ENCODE data around the gene MRAS. TPM values are rescaled to one million over a fixed set of nuclear protein-coding genes. Genes with fewer than 3 reads are reported as not detected.

Gene MRAS
- total and polyA plus RNA-seq, 5 donors from 2014 or later, result not detected

- DNase-seq, result no peak
- Histone ChIP-seq H3K4me3 (ENCODE audit: low read depth, low read length) (no peak overlapping the region), H3K9me3 (ENCODE audit: control insufficient read depth in 2 of 2, low read length in 2 of 2) (no peaks in the 10 kb centered on the region), H3K27ac (ENCODE audit: insufficient read depth, low read length, poor library complexity, severe bottlenecking) (no peak overlapping the region), H3K36me3 (ENCODE audit: control insufficient read depth, insufficient read depth, low read length) (no peaks in the 10 kb centered on the region), H3K27me3 (ENCODE audit: control insufficient read depth, insufficient read depth, low read length) (no peaks in the 10 kb centered on the region), H3K4me1 (ENCODE audit: control insufficient read depth, insufficient read depth, low read length, poor library complexity, severe bottlenecking) (no peaks in the 10 kb centered on the region)
- Mint-ChIP-seq H3K27ac (no peak overlapping the region), H3K27me3 (peaks cover 11% of the 10 kb centered on the region), H3K4me1 (no peaks in the 10 kb centered on the region), H3K4me3 (no peak overlapping the region), H3K36me3 (no peaks in the 10 kb centered on the region), H3K9me3 (peaks cover 0 to 2% (median 0%) of the 10 kb centered on the region in 7 donors)
- ATAC-seq (ENCODE audit: low read depth in 2 of 2), result no peak
Observed at GRCh38 chr3:138356730-138357405, 8.5 kb downstream of the MRAS start.

DNA sequence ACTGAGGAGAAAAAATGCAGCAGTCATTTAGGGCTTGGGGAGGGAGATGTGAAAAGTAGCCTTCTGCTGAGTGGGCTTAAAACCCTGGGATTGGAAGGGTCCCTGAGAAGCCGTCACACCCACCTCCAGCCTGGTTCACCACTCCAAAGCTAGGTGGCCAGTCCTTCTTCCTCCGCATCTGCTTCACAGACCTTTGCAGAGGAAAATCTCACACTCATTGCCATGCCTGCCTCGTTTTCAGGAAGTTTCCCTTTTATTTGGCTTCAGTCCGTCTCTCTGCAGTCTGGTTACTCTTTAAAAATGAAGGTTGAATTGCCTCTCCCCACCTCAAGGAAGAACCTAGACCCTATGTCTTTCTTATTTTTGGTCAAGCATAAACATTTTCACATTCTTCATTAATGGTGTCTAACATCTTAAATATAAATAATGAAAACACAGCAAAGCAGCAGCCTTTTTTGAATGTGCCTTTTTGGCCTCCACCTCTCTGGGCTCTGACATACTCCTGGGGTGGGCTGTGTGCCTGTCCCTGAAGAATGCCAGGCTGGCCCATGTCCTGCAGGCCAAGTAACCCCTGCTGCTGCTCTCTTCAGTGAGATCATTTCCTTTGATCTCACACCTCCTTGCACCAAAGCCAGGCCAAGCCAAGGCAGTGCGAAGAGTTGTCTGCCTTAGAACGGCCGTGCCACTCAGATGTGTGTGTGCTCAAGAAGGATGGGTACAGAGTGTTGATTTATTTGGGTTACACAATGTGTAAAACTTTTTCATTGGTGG, 11.0 kb downstream of the MRAS start:
- ATAC-seq (ENCODE audit: low read depth in 2 of 2) (no peak), DNase-seq (no peak)
- H3K4me3 ChIP-seq (ENCODE audit: low read depth, low read length), result no peak overlapping the region
- no peak overlapping the region for H3K27ac ChIP-seq (ENCODE audit: insufficient read depth, low read length, poor library complexity, severe bottlenecking)
- Mint-ChIP-seq H3K9me3 (peaks cover 0 to 2% (median 0%) of the 10 kb centered on the region in 7 donors), H3K4me1 (no peaks in the 10 kb centered on the region), H3K27me3 (peaks cover 6% of the 10 kb centered on the region), H3K36me3 (no peaks in the 10 kb centered on the region), H3K27ac (no peak overlapping the region), H3K4me3 (no peak overlapping the region)
- H3K9me3 ChIP-seq (ENCODE audit: control insufficient read depth in 2 of 2, low read length in 2 of 2), result no peaks in the 10 kb centered on the region
- no peaks in the 10 kb centered on the region for H3K27me3 ChIP-seq (ENCODE audit: control insufficient read depth, insufficient read depth, low read length)
- no peaks in the 10 kb centered on the region for H3K36me3 ChIP-seq (ENCODE audit: control insufficient read depth, insufficient read depth, low read length)
- H3K4me1 ChIP-seq (ENCODE audit: control insufficient read depth, insufficient read depth, low read length, poor library complexity, severe bottlenecking), result no peaks in the 10 kb centered on the region

DNA sequence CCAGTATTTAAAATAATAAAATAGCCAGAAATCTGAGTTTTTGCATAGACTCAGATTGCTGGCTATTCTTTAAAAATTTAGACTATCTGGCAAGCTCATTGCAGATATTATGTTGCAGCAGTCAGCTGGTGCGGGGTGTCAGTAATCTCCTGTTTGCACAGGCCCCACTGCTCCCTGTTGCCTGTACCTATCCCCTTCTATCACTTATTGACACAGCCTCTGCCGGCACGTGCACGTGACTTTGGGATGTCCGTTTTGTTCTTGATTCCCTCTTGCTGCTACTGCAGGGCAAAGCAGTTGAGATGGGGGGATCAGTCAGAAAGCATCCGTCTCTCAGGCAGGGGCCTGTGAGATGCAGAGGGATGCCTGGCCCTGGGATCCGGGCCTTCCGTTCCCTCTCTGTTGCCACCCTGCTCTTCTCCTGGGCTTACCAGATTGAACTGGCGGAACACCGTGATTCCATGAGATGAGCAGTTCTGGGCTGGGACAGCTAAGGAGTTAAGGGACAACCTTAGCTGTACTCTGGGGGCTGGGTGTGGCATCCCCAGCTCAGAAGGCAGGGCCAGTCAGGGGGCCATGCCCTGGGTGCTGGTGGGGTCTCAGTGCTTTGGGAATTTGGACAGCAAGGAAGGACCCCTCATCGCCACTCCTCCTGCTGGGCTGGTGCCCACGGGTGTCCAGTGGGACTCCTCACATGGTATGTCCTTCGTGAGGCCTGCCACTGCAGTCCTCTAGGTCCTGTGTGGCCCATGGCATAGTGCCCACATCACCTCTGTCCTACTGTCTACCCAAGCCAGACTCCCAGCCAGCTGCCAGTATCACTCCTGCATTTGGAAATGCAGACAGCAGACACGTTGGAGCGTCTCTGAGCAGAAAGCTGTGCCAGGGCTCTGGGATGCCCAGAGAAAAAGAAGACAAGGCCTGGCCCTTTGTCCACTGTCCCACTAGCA, 11.8 kb downstream of the MRAS start:
- Histone ChIP-seq H3K4me3 (ENCODE audit: low read depth, low read length) (no peak overlapping the region), H3K27ac (ENCODE audit: insufficient read depth, low read length, poor library complexity, severe bottlenecking) (no peak overlapping the region), H3K27me3 (ENCODE audit: control insufficient read depth, insufficient read depth, low read length) (no peaks in the 10 kb centered on the region), H3K4me1 (ENCODE audit: control insufficient read depth, insufficient read depth, low read length, poor library complexity, severe bottlenecking) (no peaks in the 10 kb centered on the region), H3K9me3 (ENCODE audit: control insufficient read depth in 2 of 2, low read length in 2 of 2) (no peaks in the 10 kb centered on the region), H3K36me3 (ENCODE audit: control insufficient read depth, insufficient read depth, low read length) (no peaks in the 10 kb centered on the region)
- H3K36me3 Mint-ChIP-seq, result no peaks in the 10 kb centered on the region
- H3K4me1 Mint-ChIP-seq, result no peaks in the 10 kb centered on the region
- H3K9me3 Mint-ChIP-seq, result peaks cover 0 to 2% (median 0%) of the 10 kb centered on the region in 7 donors
- DNase-seq (no peak), ATAC-seq (ENCODE audit: low read depth in 2 of 2) (no peak)
- no peak overlapping the region for H3K4me3 Mint-ChIP-seq
- no peak overlapping the region for H3K27ac Mint-ChIP-seq
- peaks cover 6% of the 10 kb centered on the region for H3K27me3 Mint-ChIP-seq

DNA sequence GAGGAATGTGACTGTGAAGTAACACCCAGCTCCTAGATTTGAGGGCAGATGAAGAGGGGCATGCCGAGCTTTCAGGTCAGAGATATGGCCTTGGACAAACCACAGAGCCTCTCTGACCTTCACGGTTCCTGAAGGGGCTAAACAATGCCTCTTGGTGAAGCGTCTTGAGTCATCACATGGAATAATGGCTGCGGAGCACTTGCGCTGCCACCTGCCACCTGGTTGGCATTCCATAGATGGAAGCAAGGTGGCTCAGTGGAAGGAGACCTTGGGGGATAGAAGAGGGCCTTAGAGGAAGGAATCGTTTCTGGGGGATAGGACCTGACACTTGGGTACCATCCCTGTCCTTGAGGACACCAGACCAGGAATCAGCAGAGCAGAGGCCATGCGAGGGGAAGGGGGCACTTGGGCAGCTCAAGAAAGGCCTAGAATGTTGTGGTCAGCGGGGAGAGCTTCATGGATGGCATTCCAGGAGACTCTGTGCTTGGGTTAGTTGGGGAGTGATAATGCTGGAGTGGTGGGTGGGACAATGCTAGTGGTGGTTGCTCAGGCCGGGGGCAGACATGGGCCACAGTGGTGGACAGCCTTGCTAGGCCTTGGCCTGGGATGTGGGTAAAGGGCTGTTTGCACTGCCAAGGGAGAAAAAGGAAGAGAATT, 12.6 kb downstream of the MRAS start:
- no peak for DNase-seq
- H3K9me3 ChIP-seq (ENCODE audit: control insufficient read depth in 2 of 2, low read length in 2 of 2), result no peaks in the 10 kb centered on the region
- Mint-ChIP-seq H3K9me3 (peaks cover 0 to 2% (median 0%) of the 10 kb centered on the region in 7 donors), H3K27ac (no peak overlapping the region), H3K27me3 (no peaks in the 10 kb centered on the region), H3K4me3 (no peak overlapping the region), H3K36me3 (no peaks in the 10 kb centered on the region), H3K4me1 (no peaks in the 10 kb centered on the region)
- no peak overlapping the region for H3K4me3 ChIP-seq (ENCODE audit: low read depth, low read length)
- ATAC-seq (ENCODE audit: low read depth in 2 of 2), result no peak
- no peaks in the 10 kb centered on the region for H3K4me1 ChIP-seq (ENCODE audit: control insufficient read depth, insufficient read depth, low read length, poor library complexity, severe bottlenecking)
- H3K36me3 ChIP-seq (ENCODE audit: control insufficient read depth, insufficient read depth, low read length), result no peaks in the 10 kb centered on the region
- no peaks in the 10 kb centered on the region for H3K27me3 ChIP-seq (ENCODE audit: control insufficient read depth, insufficient read depth, low read length)
- no peak overlapping the region for H3K27ac ChIP-seq (ENCODE audit: insufficient read depth, low read length, poor library complexity, severe bottlenecking)

GRCh38 chr3:138361561-138361971, 13.2 kb downstream of the MRAS start:
- Mint-ChIP-seq H3K27ac (no peak overlapping the region), H3K27me3 (no peaks in the 10 kb centered on the region), H3K4me3 (no peak overlapping the region), H3K9me3 (peaks cover 0 to 2% (median 0%) of the 10 kb centered on the region in 7 donors), H3K36me3 (no peaks in the 10 kb centered on the region), H3K4me1 (no peaks in the 10 kb centered on the region)
- Histone ChIP-seq H3K27ac (ENCODE audit: insufficient read depth, low read length, poor library complexity, severe bottlenecking) (no peak overlapping the region), H3K4me3 (ENCODE audit: low read depth, low read length) (no peak overlapping the region), H3K27me3 (ENCODE audit: control insufficient read depth, insufficient read depth, low read length) (no peaks in the 10 kb centered on the region), H3K4me1 (ENCODE audit: control insufficient read depth, insufficient read depth, low read length, poor library complexity, severe bottlenecking) (no peaks in the 10 kb centered on the region), H3K9me3 (ENCODE audit: control insufficient read depth in 2 of 2, low read length in 2 of 2) (no peaks in the 10 kb centered on the region), H3K36me3 (ENCODE audit: control insufficient read depth, insufficient read depth, low read length) (no peaks in the 10 kb centered on the region)
- no peak for DNase-seq
- no peak for ATAC-seq (ENCODE audit: low read depth in 2 of 2)

GRCh38 chr3:138362538-138362937, 14.2 kb downstream of the MRAS start:
- H3K9me3 ChIP-seq (ENCODE audit: control insufficient read depth in 2 of 2, low read length in 2 of 2), result no peaks in the 10 kb centered on the region
- ATAC-seq (ENCODE audit: low read depth in 2 of 2), result no peak
- H3K36me3 ChIP-seq (ENCODE audit: control insufficient read depth, insufficient read depth, low read length), result no peaks in the 10 kb centered on the region
- Mint-ChIP-seq H3K27ac (no peak overlapping the region), H3K27me3 (no peaks in the 10 kb centered on the region), H3K4me1 (no peaks in the 10 kb centered on the region), H3K36me3 (no peaks in the 10 kb centered on the region), H3K4me3 (no peak overlapping the region), H3K9me3 (no peaks in the 10 kb centered on the region)
- H3K27ac ChIP-seq (ENCODE audit: insufficient read depth, low read length, poor library complexity, severe bottlenecking), result no peak overlapping the region
- no peak overlapping the region for H3K4me3 ChIP-seq (ENCODE audit: low read depth, low read length)
- peak in 1 of 3 donors; percentile 6 for DNase-seq
- no peaks in the 10 kb centered on the region for H3K27me3 ChIP-seq (ENCODE audit: control insufficient read depth, insufficient read depth, low read length)
- H3K4me1 ChIP-seq (ENCODE audit: control insufficient read depth, insufficient read depth, low read length, poor library complexity, severe bottlenecking), result no peaks in the 10 kb centered on the region

DNA sequence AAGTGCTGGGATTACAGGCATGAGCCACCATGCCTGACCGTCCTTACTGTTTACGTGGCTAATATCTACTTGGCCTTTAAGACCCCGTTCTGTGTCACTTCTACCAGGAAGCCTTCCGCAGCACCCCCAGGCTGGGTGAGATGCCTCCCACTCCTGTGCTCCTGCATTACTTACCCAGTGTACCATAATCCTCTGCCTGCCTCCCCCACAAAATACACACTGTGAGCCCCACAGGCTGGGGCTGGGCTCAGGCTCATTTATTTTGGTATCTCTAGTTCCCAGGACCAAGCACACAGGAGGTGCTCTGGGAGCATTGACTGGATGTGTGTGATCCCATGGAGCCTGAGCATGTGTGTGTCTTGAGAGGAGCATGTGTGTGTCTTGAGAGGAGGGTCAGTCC, 14.9 kb downstream of the MRAS start:
- no peaks in the 10 kb centered on the region for H3K36me3 ChIP-seq (ENCODE audit: control insufficient read depth, insufficient read depth, low read length)
- no peak overlapping the region for H3K27ac Mint-ChIP-seq
- H3K4me1 ChIP-seq (ENCODE audit: control insufficient read depth, insufficient read depth, low read length, poor library complexity, severe bottlenecking), result no peaks in the 10 kb centered on the region
- no peaks in the 10 kb centered on the region for H3K27me3 ChIP-seq (ENCODE audit: control insufficient read depth, insufficient read depth, low read length)
- H3K9me3 ChIP-seq (ENCODE audit: control insufficient read depth in 2 of 2, low read length in 2 of 2), result no peaks in the 10 kb centered on the region
- DNase-seq (no peak), ATAC-seq (ENCODE audit: low read depth in 2 of 2) (no peak)
- H3K36me3 Mint-ChIP-seq, result no peaks in the 10 kb centered on the region
- H3K4me3 Mint-ChIP-seq, result no peak overlapping the region
- H3K9me3 Mint-ChIP-seq, result no peaks in the 10 kb centered on the region
- no peak overlapping the region for H3K27ac ChIP-seq (ENCODE audit: insufficient read depth, low read length, poor library complexity, severe bottlenecking)
- H3K4me3 ChIP-seq (ENCODE audit: low read depth, low read length), result no peak overlapping the region
- no peaks in the 10 kb centered on the region for H3K4me1 Mint-ChIP-seq
- peaks cover 4% of the 10 kb centered on the region for H3K27me3 Mint-ChIP-seq

All from CD4-positive, CD25-positive, alpha-beta regulatory T cell (primary cell).